AG04450 (cell line): ENCODE data around the gene PRKD2. TPM values are rescaled to one million over a fixed set of nuclear protein-coding genes. Genes with fewer than 3 reads are reported as not detected.

Experiments used
- CTCF ChIA-PET: fragments of 300-600, 350-600 bp; formaldehyde crosslinking; extraction: SDS; loops from one replicate; lab custom pipeline; 2022; ENCODE audit warnings: antibody characterized with exemption, inconsistent platforms; lab: Charles Lee
- POLR2A ChIA-PET: fragments of 350-600 bp; formaldehyde crosslinking; extraction: SDS; loops from one replicate; lab custom pipeline; 2021; ENCODE audit warnings: antibody characterized with exemption, inconsistent platforms; lab: Yijun Ruan, JAX
- DNase-seq: peaks from one replicate; pipeline ENCODE4 v3.0.0-alpha.2; 2011; ENCODE audit warnings: low read depth, low spot score
- H3K27ac ChIP-seq: one replicate; pipeline ENCODE4 v1.5.1; 2012; ENCODE audit warnings: low read depth, low read length, control low read depth
- H3K27me3 ChIP-seq: one replicate; pipeline ENCODE4 v1.6.0; 2012; ENCODE audit warnings: low read length; ENCODE audit not compliant: control insufficient read depth, insufficient read depth
- H3K4me3 ChIP-seq: 2 replicates; pipeline ENCODE4 v1.5.1; 2011; ENCODE audit warnings: mild to moderate bottlenecking, low read depth, low read length, control low read depth
- H3K9me3 ChIP-seq: 2 replicates; pipeline ENCODE4 v1.5.1; 2012; ENCODE audit warnings: low read length; ENCODE audit not compliant: control insufficient read depth, insufficient read depth
- polyA plus RNA-seq: library from polyadenylated mRNA; depleted of rRNA; stranded (reverse); fragments of >200 nt; gene quantifications from 2 replicates; pipeline ENCODE4 v1.2.3, GENCODE V29; 2011
- TF ChIP-seq, protein P1 (sequence below): IDR thresholded peaks from 2 replicates; pipeline ENCODE4 v1.5.1; 2011; ENCODE audit warnings: low read depth, low read length, control low read depth, inconsistent platforms

PRKD2 gene
- polyA plus RNA-seq, 1 experiment = 6.7 TPM

GRCh38 chr19:46698395-46699321, 18.3 kb downstream of the PRKD2 start:
- Histone ChIP-seq H3K27me3 (no peaks in the 10 kb centered on the region), H3K4me3 (no peak overlapping the region), H3K27ac (no peak overlapping the region), H3K9me3 (no peaks in the 10 kb centered on the region; the same call in 1 of the 2 replicates)
- DNase-seq = no peak
- ChIA-PET POLR2A (no interaction called here), CTCF (no interaction called here)
- TF ChIP-seq, protein P1, sequence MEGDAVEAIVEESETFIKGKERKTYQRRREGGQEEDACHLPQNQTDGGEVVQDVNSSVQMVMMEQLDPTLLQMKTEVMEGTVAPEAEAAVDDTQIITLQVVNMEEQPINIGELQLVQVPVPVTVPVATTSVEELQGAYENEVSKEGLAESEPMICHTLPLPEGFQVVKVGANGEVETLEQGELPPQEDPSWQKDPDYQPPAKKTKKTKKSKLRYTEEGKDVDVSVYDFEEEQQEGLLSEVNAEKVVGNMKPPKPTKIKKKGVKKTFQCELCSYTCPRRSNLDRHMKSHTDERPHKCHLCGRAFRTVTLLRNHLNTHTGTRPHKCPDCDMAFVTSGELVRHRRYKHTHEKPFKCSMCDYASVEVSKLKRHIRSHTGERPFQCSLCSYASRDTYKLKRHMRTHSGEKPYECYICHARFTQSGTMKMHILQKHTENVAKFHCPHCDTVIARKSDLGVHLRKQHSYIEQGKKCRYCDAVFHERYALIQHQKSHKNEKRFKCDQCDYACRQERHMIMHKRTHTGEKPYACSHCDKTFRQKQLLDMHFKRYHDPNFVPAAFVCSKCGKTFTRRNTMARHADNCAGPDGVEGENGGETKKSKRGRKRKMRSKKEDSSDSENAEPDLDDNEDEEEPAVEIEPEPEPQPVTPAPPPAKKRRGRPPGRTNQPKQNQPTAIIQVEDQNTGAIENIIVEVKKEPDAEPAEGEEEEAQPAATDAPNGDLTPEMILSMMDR = no peak

DNA sequence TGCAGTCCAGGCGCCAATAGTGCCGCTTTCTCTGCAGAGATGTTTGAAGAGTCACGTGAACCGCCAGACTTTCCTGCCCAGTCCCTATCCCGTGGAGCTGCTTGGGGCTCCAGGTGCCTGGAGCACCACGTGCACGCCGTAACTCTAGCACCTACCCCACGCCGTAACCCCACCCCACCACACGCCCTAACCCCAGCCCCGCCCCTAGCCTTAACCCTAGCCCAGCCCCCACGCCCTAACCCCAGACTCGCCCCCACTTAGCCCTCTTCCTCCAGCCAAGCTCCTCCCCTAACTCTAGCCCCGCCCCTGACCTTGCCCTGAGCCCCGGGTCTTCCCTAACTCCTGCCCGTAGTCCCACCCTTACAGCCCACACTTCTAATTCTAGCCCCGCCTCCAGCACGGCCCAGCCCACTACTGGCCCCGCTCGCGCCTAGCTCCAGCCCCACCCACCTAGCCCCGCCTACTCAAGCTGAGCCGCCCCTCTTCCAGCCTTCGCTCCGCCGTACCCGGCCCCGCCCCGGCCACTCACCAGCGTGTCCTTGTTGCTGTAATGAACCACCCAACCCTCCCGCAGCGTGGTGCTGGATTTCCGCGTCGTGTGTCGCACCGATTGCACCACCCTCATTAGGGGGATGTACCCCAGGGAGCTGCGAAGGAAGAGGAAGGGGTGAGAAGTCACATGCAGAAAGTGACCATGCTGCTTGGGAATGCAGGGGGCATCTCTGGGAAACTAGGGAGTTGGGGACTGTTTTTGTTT, 19.5 kb downstream of the PRKD2 start:
- CTCF ChIA-PET = interaction anchor here (1.0 to 1.2 kb wide), 2 partner anchors 31 to 84 kb away, joined by 3 to 5 read pairs; no protein-coding TSS in a partner anchor
- Histone ChIP-seq H3K4me3 (no peak overlapping the region), H3K27me3 (no peaks in the 10 kb centered on the region), H3K27ac (no peak overlapping the region), H3K9me3 (no peaks in the 10 kb centered on the region; the same call in 1 of the 2 replicates)
- no peak for DNase-seq
- TF ChIP-seq, protein P1 = no peak
- POLR2A ChIA-PET = interaction anchor here (0.7 to 1.0 kb wide), 2 partner anchors 16 to 24 kb away, joined by 3 read pairs; no protein-coding TSS in a partner anchor

DNA sequence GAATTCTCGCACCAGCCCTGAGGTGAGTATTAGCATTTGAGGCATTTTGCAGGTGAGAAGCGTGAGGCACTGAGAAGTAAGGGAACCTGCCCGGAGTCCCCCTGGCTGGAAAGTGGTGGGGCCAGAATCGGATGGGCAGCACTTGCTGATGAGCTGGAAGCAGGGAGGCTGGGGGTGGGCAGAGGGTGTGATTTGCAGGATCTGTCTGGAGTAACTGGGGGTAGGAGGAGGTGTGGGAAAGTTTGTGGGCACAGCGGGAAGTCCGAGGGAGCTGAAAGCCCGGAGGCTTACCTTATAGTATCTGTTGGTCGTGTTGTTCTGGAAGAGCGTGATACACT, 20.1 kb downstream of the PRKD2 start:
- no peaks in the 10 kb centered on the region for H3K27me3 ChIP-seq
- CTCF ChIA-PET = interaction anchor here (1.0 to 1.2 kb wide), 2 partner anchors 31 to 83 kb away, joined by 3 to 5 read pairs; no protein-coding TSS in a partner anchor
- no peak overlapping the region for H3K4me3 ChIP-seq
- TF ChIP-seq, protein P1 = no peak
- DNase-seq = no peak
- no peaks in the 10 kb centered on the region; the same call in 1 of the 2 replicates for H3K9me3 ChIP-seq
- POLR2A ChIA-PET = interaction anchor here (0.7 to 1.0 kb wide), 2 partner anchors 17 to 23 kb away, joined by 3 read pairs; no protein-coding TSS in a partner anchor
- no peak overlapping the region for H3K27ac ChIP-seq

DNA sequence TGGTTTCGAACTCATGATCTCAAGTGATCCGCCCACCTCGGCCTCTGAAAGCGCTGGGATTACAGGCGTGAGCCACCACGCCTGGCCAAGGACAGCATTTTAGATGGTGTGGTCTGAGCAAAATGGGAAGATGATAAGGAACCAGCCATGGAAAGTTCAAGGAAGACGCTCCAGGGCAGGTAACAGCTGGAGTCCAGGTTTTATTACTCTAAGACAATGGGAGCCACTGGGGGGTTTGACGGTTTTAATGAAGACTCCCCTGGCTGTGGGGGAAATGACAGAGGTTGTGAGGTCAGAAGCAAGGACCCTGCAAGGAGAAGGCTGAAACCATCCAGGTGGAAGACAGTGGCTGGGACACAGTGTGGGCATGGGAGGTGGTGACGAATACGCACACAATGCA, 20.9 kb downstream of the PRKD2 start:
- no peak for DNase-seq
- ChIA-PET POLR2A (interaction anchor here (1.0 kb wide), 1 partner anchor 22 kb away, joined by 3 read pairs; no protein-coding TSS in a partner anchor), CTCF (interaction anchor here (1.2 to 6.9 kb wide), 2 partner anchors 8 to 82 kb away, joined by 5 to 47 read pairs; no protein-coding TSS in a partner anchor)

More for the DNA sequence above, 20.9 kb downstream of the PRKD2 start:
- Histone ChIP-seq H3K4me3 (no peak overlapping the region), H3K27me3 (no peaks in the 10 kb centered on the region), H3K9me3 (no peaks in the 10 kb centered on the region; the same call in 1 of the 2 replicates), H3K27ac (no peak overlapping the region)
- TF ChIP-seq, protein P1 = no peak
